Karpas-422 (cell line): ENCODE data around the gene SLC30A10. TPM values are rescaled to one million over a fixed set of nuclear protein-coding genes. Genes with fewer than 3 reads are reported as not detected.

Experiments used
- small RNA-seq: library from RNA; depleted of rRNA; stranded (forward); fragments of <200 nt; gene quantifications from one replicate; pipeline ENCODE3, GENCODE V24; 2014
- total RNA-seq: library from RNA; depleted of rRNA; stranded (reverse); fragments of >200 nt; shearing (Covaris generic); gene quantifications from 2 replicates; pipeline ENCODE4 v1.2.3, GENCODE V29; 2014; ENCODE audit warnings: low replicate concordance; rRNA removed

Gene SLC30A10
- total RNA-seq, 1 experiment from 2014 or later = not detected

Small RNA genes lying within 50 kb of the gene (small RNA-seq; reads per million reads assigned to genes)
- not detected for gene RF00012

Other genes starting within 250 kb of the SLC30A10 start
- gene EPRS1, start 117.9 kb upstream of the SLC30A10 start, total RNA-seq = 113 and 187 TPM in 2 replicates
- 65.3 and 69.1 TPM in 2 replicates for gene BPNT1, start 161.2 kb upstream of the SLC30A10 start, total RNA-seq
- 68.3 and 79.8 TPM in 2 replicates for gene IARS2, start 165.6 kb upstream of the SLC30A10 start, total RNA-seq